ENCODE data around the gene ALKAL2.

The ALKAL2 gene

GRCh38 chr2:238869-239268 is 49.0 kb downstream of the ALKAL2 start:
- no peak for DNase-seq

DNA sequence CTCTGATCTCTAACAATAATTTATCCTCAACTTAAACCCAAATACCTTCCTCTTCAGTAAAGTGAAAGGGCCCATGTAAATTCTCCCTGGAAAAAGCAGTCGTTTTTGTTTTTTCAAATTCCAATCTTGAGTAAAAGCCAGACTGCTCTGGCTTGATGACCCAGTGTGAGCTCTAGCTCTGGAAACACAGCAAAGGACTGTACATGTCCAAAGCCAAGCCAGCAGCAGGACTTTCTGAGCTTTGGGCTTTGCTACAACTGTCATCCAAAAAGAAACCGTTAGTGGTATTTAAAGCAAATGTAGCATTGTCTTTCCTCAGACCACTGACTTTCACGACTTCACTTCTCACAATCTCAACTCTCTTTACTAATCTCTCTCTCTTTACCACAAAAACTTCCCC is 49.5 kb downstream of the ALKAL2 start:
- DNase-seq = no peak

- no peak for DNase-seq
Measured at GRCh38 chr2:237878-238277, 50.0 kb downstream of the ALKAL2 start.

- no peak for DNase-seq
Measured at GRCh38 chr2:236993-237539, 50.8 kb downstream of the ALKAL2 start.

- DNase-seq = no peak
Measured at GRCh38 chr2:234421-234820, 53.5 kb downstream of the ALKAL2 start.

- no peak for DNase-seq
Measured at GRCh38 chr2:233030-233429, 54.9 kb downstream of the ALKAL2 start.

DNA sequence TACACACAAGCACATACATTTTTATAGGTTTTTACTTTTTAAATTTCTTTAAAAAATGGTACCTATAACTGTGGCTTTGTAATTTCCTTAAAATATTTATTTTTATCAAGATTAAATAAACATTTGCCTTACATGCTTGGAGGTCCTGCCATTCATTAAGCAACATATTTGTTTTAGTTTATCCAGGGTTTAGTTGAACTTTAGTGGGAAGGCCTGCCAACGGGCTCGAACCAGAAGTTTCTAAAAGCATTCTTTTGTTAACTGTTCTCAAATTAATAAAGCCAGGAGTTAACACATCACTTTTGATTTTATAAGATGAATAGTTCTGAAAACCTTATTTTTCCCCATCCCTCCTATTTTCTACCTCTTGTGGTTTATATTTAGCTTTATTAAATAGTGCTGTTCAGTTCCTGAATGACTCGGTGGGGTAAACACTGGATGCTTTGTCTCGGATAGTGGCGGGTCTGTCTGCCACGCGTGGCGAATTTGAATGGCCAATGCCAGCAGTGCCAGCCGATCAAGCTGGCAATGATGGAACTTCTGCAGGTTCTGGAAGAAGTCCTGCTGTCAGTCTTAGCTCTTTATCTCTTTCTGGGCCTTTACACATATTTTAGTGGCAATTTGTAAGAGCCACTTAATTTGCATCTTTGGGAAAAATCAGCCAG is 56.2 kb downstream of the ALKAL2 start:
- DNase-seq = no peak
